HCT116 (cell line): ENCODE measurements around the gene SLC35F2. TPM values are rescaled to one million over a fixed set of nuclear protein-coding genes. Genes with fewer than 3 reads are reported as not detected.

Experiments
- ATAC-seq: fragments of 200-7000 bp; cut with Tn5 transposase; 2 replicates; pipeline ENCODE4 v1.9.1; 2020; ENCODE audit warnings: mild to moderate bottlenecking, moderate library complexity
- BruUV-seq: library from RNA; stranded (reverse); fragments of 400-500 nt; replicated peaks from 2 replicates; lab custom pipeline; 2021; lab: Mats Ljungman, UMichigan
- CTCF ChIA-PET: fragments of 300-600 bp; sonication (Branson Sonifier 250); formaldehyde crosslinking; loops from one replicate; lab custom pipeline; 2021; ENCODE audit warnings: antibody characterized with exemption; lab: Charles Lee
- POLR2A ChIA-PET: fragments of 300-600, 350-600 bp; sonication (Branson Sonifier 250); formaldehyde crosslinking; loops from one replicate; lab custom pipeline; 2021; ENCODE audit warnings: antibody characterized with exemption; lab: Charles Lee
- RAD21 ChIA-PET, 2 experiments: fragments of 300-600 bp; sonication (Branson Sonifier 250); formaldehyde crosslinking; loops; one replicate each; lab custom pipeline; 2023; ENCODE audit warnings: low total read pairs in 2 of 2; ENCODE audit not compliant: uncharacterized antibody in 2 of 2, unreplicated experiment in 2 of 2, low non-redundant PET in 1 of 2; lab: Charles Lee
- DNase-seq: peaks from one replicate; pipeline ENCODE4 v3.0.0-alpha.2; 2010; ENCODE audit warnings: low read depth, low spot score
- H2AFZ ChIP-seq: fragments of 200-600 bp; shearing (Covaris generic), sonication (generic); 2 replicates; pipeline ENCODE4 v1.6.1; 2017; ENCODE audit warnings: low read depth, mixed run types, mixed read lengths, antibody characterized with exemption, low read length; ENCODE audit not compliant: poor library complexity, severe bottlenecking
- H3K27ac ChIP-seq: 2 replicates; pipeline ENCODE4 v1.5.1; 2012; ENCODE audit warnings: low read depth, low read length
- H3K27me3 ChIP-seq: fragments of 200-600 bp; sonication (generic); 2 replicates; pipeline ENCODE4 v1.6.1; 2016; ENCODE audit warnings: mixed run types, low read length, mixed read lengths; ENCODE audit not compliant: insufficient read depth
- H3K36me3 ChIP-seq, 2 experiments: fragments of 200-500 bp in 1 of 2; fragments of 200-600 bp in 1 of 2; sonication (Bioruptor generic) in 1 of 2; sonication (generic) in 1 of 2; 2 replicates each; pipeline versions ENCODE4 v1.5.1 to v1.6.1; 2014 to 2016; ENCODE audit warnings: low read length in 2 of 2, inconsistent platforms in 1 of 2, mixed read lengths in 1 of 2, mixed run types in 1 of 2; ENCODE audit not compliant: insufficient read depth in 2 of 2, control insufficient read depth in 1 of 2
- H3K4me1 ChIP-seq, 2 experiments: fragments of 200-600 bp in 1 of 2; sonication (generic) in 1 of 2; 2 replicates each; pipeline versions ENCODE4 v1.5.1 to v1.6.1; 2012 to 2017; ENCODE audit warnings: low read length in 2 of 2, inconsistent platforms in 1 of 2, mild to moderate bottlenecking in 1 of 2, mixed read lengths in 1 of 2, mixed run types in 1 of 2, moderate library complexity in 1 of 2; ENCODE audit not compliant: insufficient read depth in 2 of 2, control insufficient read depth in 1 of 2
- H3K4me2 ChIP-seq: fragments of 200-600 bp; sonication (generic); 2 replicates; pipeline ENCODE4 v1.6.1; 2017; ENCODE audit warnings: mixed run types, low read length, mixed read lengths
- H3K4me3 ChIP-seq, 2 experiments: fragments of 200-600 bp in 1 of 2; sonication (generic) in 1 of 2; replicated peaks in 1 of 2; 2 replicates each; pipeline ENCODE4 v1.5.1; 2011 to 2016; ENCODE audit warnings: low read length in 2 of 2, control low read depth in 1 of 2, low read depth in 1 of 2, mild to moderate bottlenecking in 1 of 2, mixed read lengths in 1 of 2, mixed run types in 1 of 2
- H3K79me2 ChIP-seq: fragments of 200-600 bp; sonication (generic); 2 replicates; pipeline ENCODE4 v1.6.1; 2017; ENCODE audit warnings: mild to moderate bottlenecking, mixed run types, low read length, moderate library complexity, mixed read lengths; ENCODE audit not compliant: insufficient read depth
- H3K9ac ChIP-seq: fragments of 200-600 bp; sonication (generic); 2 replicates; pipeline ENCODE4 v1.6.1; 2016; ENCODE audit warnings: low read length, mixed read lengths
- H3K9me2 ChIP-seq: fragments of 200-600 bp; sonication (generic), shearing (Covaris generic); 2 replicates; pipeline ENCODE4 v1.6.1; 2017; ENCODE audit warnings: mixed run types, mild to moderate bottlenecking, moderate library complexity; ENCODE audit not compliant: insufficient read depth
- H3K9me3 ChIP-seq, 2 experiments: fragments of 200-500 bp in 1 of 2; fragments of 200-600 bp in 1 of 2; sonication (Bioruptor generic) in 1 of 2; sonication (generic) in 1 of 2; 2 replicates each; pipeline ENCODE4 v1.6.1; 2014 to 2017; ENCODE audit warnings: low read length in 2 of 2, mixed read lengths in 2 of 2, inconsistent platforms in 1 of 2, low read depth in 1 of 2, mild to moderate bottlenecking in 1 of 2, mixed run types in 1 of 2, moderate library complexity in 1 of 2; ENCODE audit not compliant: control insufficient read depth in 1 of 2, insufficient read depth in 1 of 2
- H4K20me1 ChIP-seq: fragments of 200-600 bp; sonication (generic), shearing (Covaris generic); 2 replicates; pipeline ENCODE4 v1.6.1; 2017; ENCODE audit warnings: mixed run types, mild to moderate bottlenecking, moderate library complexity; ENCODE audit not compliant: insufficient read depth
- CBX3 ChIP-seq: IDR thresholded peaks from 2 replicates; pipeline ENCODE4 v1.6.1; 2012; ENCODE audit warnings: low read depth
- CEBPB ChIP-seq: IDR thresholded peaks from 2 replicates; pipeline ENCODE4 v1.6.1; 2012; ENCODE audit warnings: low read depth
- EGR1 ChIP-seq: IDR thresholded peaks from 2 replicates; pipeline ENCODE4 v1.6.1; 2012; ENCODE audit warnings: low read depth
- ELF1 ChIP-seq: IDR thresholded peaks from 2 replicates; pipeline ENCODE4 v1.6.1; 2012; ENCODE audit warnings: low read depth, borderline replicate concordance
- EZH2 ChIP-seq: fragments of 200-600 bp; sonication (generic); IDR thresholded peaks from 2 replicates; pipeline ENCODE4 v1.6.1; 2017; ENCODE audit warnings: antibody characterized with exemption, mixed run types
- EZH2phosphoT487 ChIP-seq: fragments of 200-600 bp; IDR thresholded peaks from 2 replicates; pipeline ENCODE4 v1.6.1; 2018; ENCODE audit warnings: antibody characterized with exemption, borderline replicate concordance
- JUND ChIP-seq: IDR thresholded peaks from 2 replicates; pipeline ENCODE4 v1.6.1; 2012
- POLR2AphosphoS5 ChIP-seq: IDR thresholded peaks from 2 replicates; pipeline ENCODE4 v1.6.1; 2011; ENCODE audit warnings: mild to moderate bottlenecking, low read depth, low read length, moderate library complexity
- SIN3A ChIP-seq: IDR thresholded peaks from 2 replicates; pipeline ENCODE4 v1.6.1; 2012; ENCODE audit warnings: low read depth
- SP1 ChIP-seq: IDR thresholded peaks from 2 replicates; pipeline ENCODE4 v1.6.1; 2012; ENCODE audit warnings: low read depth
- TCF7L2 ChIP-seq: IDR thresholded peaks from 2 replicates; pipeline ENCODE4 v1.7.0; 2011; ENCODE audit warnings: borderline replicate concordance, inconsistent platforms; ENCODE audit not compliant: insufficient read depth, insufficient read length; ENCODE audit errors: extremely low read depth
- YY1 ChIP-seq: IDR thresholded peaks from 2 replicates; pipeline ENCODE4 v1.6.1; 2011; ENCODE audit warnings: low read length, low read depth, moderate library complexity, mild to moderate bottlenecking; ENCODE audit not compliant: insufficient replicate concordance; ENCODE audit errors: extremely low read depth
- ZNF274 ChIP-seq: fragments of 200-500 bp; sonication (Bioruptor generic); IDR thresholded peaks from 2 replicates; pipeline ENCODE4 v1.6.1; 2014; ENCODE audit warnings: mild to moderate bottlenecking, low read depth, low read length, inconsistent platforms
- intact Hi-C: fragments of 100-400 bp; cut with micrococcal nuclease; formaldehyde crosslinking; loops from 2 replicates; pipeline ENCODE4 v1.10.0; 2022
- total RNA-seq: library from RNA; stranded (reverse); gene quantifications from one replicate; pipeline ENCODE4 v1.2.1, GENCODE V29; 2021; ENCODE audit not compliant: unreplicated experiment
- TF ChIP-seq, protein P1 (sequence below): IDR thresholded peaks from 2 replicates; pipeline ENCODE4 v1.6.1; 2012

Gene SLC35F2
- total RNA-seq, 1 experiment from 2014 or later, result 53.5 TPM

DNA sequence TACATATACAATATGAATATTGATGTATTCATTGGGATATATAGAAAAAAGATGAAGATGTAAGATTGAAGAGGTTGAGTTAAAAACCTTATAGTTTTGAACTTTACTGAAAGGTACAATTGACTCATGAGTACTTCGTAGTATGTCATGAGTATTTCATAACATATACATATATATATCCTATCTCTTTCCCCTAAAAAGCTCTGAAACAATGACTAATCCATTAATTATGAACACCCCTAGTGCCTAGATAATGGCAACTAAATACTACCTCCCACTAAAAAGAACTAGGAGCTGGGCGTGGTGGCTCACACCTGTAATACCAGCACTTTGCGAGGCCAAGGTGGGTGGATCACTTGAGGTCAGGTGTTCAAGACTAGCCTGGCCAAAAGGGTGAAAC is 31.5 kb downstream of the SLC35F2 start:
- intact Hi-C loops, result no loop called here
- Histone ChIP-seq H3K4me3 (no peak overlapping the region), H4K20me1 (peaks cover 7% of the 10 kb centered on the region; the same call in 1 of the 2 replicates), H3K27me3 (no peaks in the 10 kb centered on the region), H3K9me2 (no peaks in the 10 kb centered on the region), H3K36me3 (no peaks in the 10 kb centered on the region), H2AFZ (no peak overlapping the region), H3K4me1 (peaks cover 47 to 51% of the 10 kb centered on the region in 2 experiments), H3K9me3 (no peaks in the 10 kb centered on the region), H3K27ac (no peak overlapping the region), H3K9ac (no peak overlapping the region), H3K79me2 (peaks cover 94% of the 10 kb centered on the region), H3K4me2 (no peak overlapping the region)
- CTCF ChIA-PET, result no interaction called here
- DNase-seq (no peak), ATAC-seq (no peak)
- TF ChIP-seq TCF7L2 (no peak), CBX3 (no peak), CEBPB (no peak), SIN3A (no peak), JUND (no peak), EZH2 (no peak), POLR2AphosphoS5 (no peak), SP1 (no peak), YY1 (no peak), EGR1 (no peak), ELF1 (no peak), EZH2phosphoT487 (no peak), ZNF274 (no peak)
- TF ChIP-seq, protein P1, sequence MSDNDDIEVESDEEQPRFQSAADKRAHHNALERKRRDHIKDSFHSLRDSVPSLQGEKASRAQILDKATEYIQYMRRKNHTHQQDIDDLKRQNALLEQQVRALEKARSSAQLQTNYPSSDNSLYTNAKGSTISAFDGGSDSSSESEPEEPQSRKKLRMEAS, result no peak
- RAD21 ChIA-PET, result no interaction called here
- POLR2A ChIA-PET, result interaction anchor here (1.2 to 3.0 kb wide), 2 partner anchors 9 to 13 kb away, joined by 4 to 12 read pairs; no protein-coding TSS in a partner anchor
- BruUV-seq, result no TSS peak
